ENCODE measurements around the gene MIGA2. TPM values are rescaled to one million over a fixed set of nuclear protein-coding genes. Genes with fewer than 3 reads are reported as not detected.
A peak's percentile ranks its signal among the peaks of the same experiment; 100 is the strongest.

MIGA2 gene
- total RNA-seq, 1 donor from 2014 or later, result 21.6 TPM

GRCh38 chr9:129023036-129023907 lies 13.2 kb upstream of the MIGA2 start:
- no peaks in the 10 kb centered on the region for H3K36me3 ChIP-seq (ENCODE audit: control insufficient read depth, insufficient read depth, low read length)
- peak; percentile 42 for DNase-seq (ENCODE audit: low read depth)
- H3K4me3 ChIP-seq (ENCODE audit: low read depth, low read length), result no peak overlapping the region
- H3K27me3 ChIP-seq (ENCODE audit: control insufficient read depth, insufficient read depth, low read length), result no peaks in the 10 kb centered on the region
- TF ChIP-seq, protein P1, sequence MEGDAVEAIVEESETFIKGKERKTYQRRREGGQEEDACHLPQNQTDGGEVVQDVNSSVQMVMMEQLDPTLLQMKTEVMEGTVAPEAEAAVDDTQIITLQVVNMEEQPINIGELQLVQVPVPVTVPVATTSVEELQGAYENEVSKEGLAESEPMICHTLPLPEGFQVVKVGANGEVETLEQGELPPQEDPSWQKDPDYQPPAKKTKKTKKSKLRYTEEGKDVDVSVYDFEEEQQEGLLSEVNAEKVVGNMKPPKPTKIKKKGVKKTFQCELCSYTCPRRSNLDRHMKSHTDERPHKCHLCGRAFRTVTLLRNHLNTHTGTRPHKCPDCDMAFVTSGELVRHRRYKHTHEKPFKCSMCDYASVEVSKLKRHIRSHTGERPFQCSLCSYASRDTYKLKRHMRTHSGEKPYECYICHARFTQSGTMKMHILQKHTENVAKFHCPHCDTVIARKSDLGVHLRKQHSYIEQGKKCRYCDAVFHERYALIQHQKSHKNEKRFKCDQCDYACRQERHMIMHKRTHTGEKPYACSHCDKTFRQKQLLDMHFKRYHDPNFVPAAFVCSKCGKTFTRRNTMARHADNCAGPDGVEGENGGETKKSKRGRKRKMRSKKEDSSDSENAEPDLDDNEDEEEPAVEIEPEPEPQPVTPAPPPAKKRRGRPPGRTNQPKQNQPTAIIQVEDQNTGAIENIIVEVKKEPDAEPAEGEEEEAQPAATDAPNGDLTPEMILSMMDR (IDR thresholded peaks at IDR 0.05; ENCODE audit: insufficient read depth, low read length, poor library complexity, severe bottlenecking), result no peak

DNA sequence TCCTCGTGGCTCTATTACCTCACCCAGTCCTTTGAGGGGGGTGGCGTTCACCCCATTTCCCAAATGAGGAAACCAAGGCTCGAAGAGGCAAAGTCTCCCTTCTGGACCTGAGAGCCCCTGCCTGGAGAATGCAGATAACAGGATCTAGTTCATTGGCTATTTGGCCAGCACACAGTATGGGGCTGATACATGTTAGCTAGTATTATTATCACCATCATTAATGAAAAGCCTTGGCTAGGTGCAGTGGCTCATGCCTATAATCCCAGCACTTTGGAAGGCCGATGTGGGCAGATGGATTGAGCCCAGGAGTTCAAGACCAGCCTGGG lies 12.6 kb upstream of the MIGA2 start:
- TF ChIP-seq, protein P1 (IDR thresholded peaks at IDR 0.05; ENCODE audit: insufficient read depth, low read length, poor library complexity, severe bottlenecking), result no peak
- no peaks in the 10 kb centered on the region for H3K36me3 ChIP-seq (ENCODE audit: control insufficient read depth, insufficient read depth, low read length)
- H3K27me3 ChIP-seq (ENCODE audit: control insufficient read depth, insufficient read depth, low read length), result no peaks in the 10 kb centered on the region
- H3K4me3 ChIP-seq (ENCODE audit: low read depth, low read length), result no peak overlapping the region
- no peak for DNase-seq (ENCODE audit: low read depth)

DNA sequence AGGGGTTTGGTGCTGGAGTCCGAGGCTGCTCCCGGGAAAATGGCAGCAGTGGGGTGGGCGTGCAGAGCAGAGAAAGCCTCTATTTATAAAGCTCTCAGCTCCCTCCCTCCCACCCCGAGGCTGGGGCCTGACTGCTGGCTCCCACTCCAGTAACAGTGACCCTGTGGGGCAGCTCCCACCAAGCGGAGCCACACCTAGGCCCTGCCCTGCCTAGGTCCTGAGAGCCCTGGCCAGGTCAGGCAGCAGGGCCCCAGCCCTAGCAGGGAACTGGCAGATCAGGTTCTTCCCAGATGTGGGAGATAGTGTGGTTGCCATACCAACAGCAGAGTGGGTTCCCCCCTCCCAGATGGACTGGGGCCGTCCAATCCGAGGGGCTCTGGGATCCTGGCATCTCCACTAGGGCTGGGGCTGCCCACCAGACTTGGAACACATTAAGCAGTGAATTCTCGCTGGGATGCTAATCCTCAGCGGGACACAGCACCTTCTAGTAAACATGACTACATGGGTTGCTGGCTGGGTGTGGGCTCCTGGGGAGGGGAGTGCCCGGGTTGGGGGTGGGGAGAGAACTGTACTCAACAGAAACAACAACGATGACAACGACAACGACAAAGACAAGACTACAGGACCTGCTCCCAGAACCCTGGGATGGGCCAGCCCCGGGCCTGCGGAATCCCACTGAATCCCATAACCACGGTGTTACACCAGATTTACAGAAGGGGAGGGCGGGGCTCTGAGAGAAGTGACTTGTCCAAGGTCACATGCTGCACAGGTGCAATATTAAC lies 9.8 kb upstream of the MIGA2 start:
- no peaks in the 10 kb centered on the region for H3K36me3 ChIP-seq (ENCODE audit: control insufficient read depth, insufficient read depth, low read length)
- H3K27me3 ChIP-seq (ENCODE audit: control insufficient read depth, insufficient read depth, low read length), result no peaks in the 10 kb centered on the region
- H3K4me3 ChIP-seq (ENCODE audit: low read depth, low read length), result peak overlapping the region; percentile 91
- DNase-seq (ENCODE audit: low read depth), result no peak
- TF ChIP-seq, protein P1 (IDR thresholded peaks at IDR 0.05; ENCODE audit: insufficient read depth, low read length, poor library complexity, severe bottlenecking), result no peak

DNA sequence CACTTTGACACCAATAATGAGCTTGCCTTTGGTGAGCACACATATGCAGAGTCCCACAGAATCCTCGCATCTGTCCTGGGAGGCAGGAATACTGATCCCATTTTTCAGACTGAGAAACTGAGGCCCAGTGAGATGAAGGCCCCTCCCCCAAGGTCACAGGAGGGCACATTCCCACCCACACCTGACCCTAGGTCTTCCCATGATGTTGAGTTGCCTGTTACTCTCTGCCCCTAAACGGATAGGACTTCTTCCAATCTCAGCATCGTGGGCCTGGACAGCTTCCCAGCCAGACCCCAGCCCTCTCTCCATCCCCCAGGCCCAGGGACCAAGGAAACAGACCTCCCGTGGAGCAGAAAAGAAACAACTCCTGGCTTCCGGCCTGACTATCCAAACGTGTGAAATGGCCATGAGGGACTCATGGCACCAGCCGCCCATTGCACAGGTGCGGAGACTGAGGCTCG lies 9.2 kb upstream of the MIGA2 start:
- Histone ChIP-seq H3K36me3 (ENCODE audit: control insufficient read depth, insufficient read depth, low read length) (no peaks in the 10 kb centered on the region), H3K27me3 (ENCODE audit: control insufficient read depth, insufficient read depth, low read length) (no peaks in the 10 kb centered on the region), H3K4me3 (ENCODE audit: low read depth, low read length) (peak overlapping the region; percentile 91)
- no peak for DNase-seq (ENCODE audit: low read depth)
- TF ChIP-seq, protein P1 (IDR thresholded peaks at IDR 0.05; ENCODE audit: insufficient read depth, low read length, poor library complexity, severe bottlenecking), result no peak

DNA sequence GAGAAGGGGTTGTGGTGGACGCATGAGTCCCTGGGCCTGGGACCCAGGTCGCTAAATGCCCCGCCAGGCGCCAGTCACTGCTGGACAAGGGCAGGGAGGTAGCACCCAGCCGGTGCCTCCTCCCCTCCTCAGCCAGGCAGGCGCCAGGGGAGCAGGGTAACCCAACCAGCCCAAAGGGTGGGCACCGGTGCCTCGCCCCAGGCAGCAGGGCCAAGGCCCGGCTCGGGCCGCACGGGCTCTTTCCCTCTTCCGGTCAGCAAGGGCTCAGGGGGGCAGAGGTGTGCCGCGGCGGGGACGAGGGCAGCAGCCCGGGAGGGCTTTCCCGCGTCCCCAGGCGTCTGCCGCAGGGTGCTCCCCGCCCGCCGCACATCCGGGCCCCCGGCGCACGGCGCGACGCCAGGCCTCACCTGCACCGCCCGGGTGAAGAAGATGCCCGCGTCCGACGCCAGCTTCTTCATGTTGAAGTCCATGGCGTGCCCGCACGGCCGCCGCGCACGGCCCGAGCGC lies 8.7 kb upstream of the MIGA2 start:
- peak overlapping the region; percentile 91 for H3K4me3 ChIP-seq (ENCODE audit: low read depth, low read length)
- no peaks in the 10 kb centered on the region for H3K27me3 ChIP-seq (ENCODE audit: control insufficient read depth, insufficient read depth, low read length)
- TF ChIP-seq, protein P1 (IDR thresholded peaks at IDR 0.05; ENCODE audit: insufficient read depth, low read length, poor library complexity, severe bottlenecking), result no peak
- DNase-seq (ENCODE audit: low read depth), result no peak
- H3K36me3 ChIP-seq (ENCODE audit: control insufficient read depth, insufficient read depth, low read length), result no peaks in the 10 kb centered on the region
